ENCODE results near the gene HOXA5. TPM values are rescaled to one million over a fixed set of nuclear protein-coding genes. Genes with fewer than 3 reads are reported as not detected.

Gene HOXA5
- total RNA-seq, 4 donors from 2014 or later, result 3.6 to 8.2 (median 6.8) TPM

DNA sequence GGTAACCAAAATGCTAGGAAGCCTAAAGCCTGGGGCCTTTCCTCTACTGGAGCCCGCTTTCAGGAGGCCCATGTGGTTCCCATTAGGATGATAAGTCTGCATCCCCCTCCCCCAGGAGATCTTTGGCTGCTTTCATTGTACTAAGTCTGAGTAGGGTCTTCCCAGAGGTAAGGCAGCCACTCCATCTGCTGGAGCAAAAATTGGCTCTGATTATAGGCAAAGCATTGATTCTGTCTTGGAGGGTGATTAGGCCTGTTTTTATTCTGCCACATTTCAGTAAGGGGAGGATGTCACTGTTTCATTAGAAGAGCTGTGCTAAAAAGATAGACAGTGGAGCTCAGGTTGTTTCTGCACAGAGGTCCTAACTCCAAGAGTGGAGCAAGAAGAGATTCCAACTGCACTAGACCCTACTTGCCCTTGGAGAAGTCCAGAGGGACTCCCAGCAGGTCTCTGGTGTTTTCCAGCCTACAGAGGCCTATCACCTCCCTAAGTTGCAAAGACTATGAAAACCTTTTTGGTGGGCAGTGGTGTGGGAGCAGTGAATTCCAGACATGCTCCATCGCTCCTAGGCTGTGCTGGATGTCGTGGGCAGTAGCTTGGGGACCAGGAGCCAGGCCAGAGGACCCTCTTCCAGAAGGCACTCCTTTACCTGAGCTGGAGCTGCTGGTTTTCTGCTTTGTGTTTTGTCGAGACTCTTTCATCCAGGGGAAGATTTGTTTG, 33.9 kb downstream of the HOXA5 start:
- Histone ChIP-seq H3K27me3 (no peaks in the 10 kb centered on the region), H3K9me3 (no peaks in the 10 kb centered on the region), H3K4me3 (peak overlapping the region in 3 of 4 donors; percentile 44 to 91 (median 82)), H3K36me3 (no peaks in the 10 kb centered on the region), H3K27ac (peak overlapping the region; percentile 96 to 99 (median 99)), H3K4me1 (peaks cover 12 to 87% (median 53%) of the 10 kb centered on the region in 3 donors)
- 75% methylated on average over 4 of the region's 4 CpGs; no CpG with 5 or more reads in 1 of the 2 donors for WGBS, 2 donors
- intact Hi-C loops (cut with DNase I), result no loop called here
- DNase-seq, result no peak
- no peak for TF ChIP-seq POLR2A (IDR thresholded peaks at IDR 0.05)
- TF ChIP-seq, protein P1, sequence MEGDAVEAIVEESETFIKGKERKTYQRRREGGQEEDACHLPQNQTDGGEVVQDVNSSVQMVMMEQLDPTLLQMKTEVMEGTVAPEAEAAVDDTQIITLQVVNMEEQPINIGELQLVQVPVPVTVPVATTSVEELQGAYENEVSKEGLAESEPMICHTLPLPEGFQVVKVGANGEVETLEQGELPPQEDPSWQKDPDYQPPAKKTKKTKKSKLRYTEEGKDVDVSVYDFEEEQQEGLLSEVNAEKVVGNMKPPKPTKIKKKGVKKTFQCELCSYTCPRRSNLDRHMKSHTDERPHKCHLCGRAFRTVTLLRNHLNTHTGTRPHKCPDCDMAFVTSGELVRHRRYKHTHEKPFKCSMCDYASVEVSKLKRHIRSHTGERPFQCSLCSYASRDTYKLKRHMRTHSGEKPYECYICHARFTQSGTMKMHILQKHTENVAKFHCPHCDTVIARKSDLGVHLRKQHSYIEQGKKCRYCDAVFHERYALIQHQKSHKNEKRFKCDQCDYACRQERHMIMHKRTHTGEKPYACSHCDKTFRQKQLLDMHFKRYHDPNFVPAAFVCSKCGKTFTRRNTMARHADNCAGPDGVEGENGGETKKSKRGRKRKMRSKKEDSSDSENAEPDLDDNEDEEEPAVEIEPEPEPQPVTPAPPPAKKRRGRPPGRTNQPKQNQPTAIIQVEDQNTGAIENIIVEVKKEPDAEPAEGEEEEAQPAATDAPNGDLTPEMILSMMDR (IDR thresholded peaks at IDR 0.05), result no peak

DNA sequence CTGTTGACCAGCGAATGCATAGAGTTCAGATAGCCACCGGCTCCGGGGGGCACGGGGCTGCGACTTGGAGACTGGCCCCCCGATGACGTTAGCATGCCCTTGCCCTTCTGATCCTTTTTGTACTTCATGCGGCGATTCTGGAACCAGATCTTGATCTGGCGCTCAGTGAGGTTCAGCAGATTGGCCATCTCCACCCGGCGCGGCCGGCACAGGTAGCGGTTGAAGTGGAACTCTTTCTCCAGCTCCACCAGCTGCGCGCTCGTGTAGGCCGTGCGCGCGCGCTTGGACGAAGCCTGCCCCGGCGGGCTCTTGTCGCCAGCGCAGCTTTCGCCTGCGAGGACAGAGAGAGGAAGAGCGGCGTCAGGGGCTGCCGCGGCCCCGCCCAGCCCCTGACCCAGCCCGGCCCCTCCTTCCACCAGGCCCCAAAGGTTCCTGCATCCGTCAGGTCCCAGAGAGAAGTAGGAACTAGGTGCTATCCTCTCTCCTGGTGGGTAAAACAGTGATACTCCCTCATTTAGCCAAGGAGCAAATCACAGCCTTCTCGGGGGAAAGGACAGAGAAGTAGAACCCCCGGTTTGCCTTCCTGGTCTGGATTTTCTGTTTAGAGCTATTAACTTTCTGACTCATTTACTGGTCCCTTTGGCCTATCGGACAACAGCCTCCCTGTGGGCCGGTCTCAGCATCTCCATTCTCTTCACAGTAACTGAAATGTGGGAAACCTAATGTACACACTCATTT, 34.9 kb downstream of the HOXA5 start:
- Histone ChIP-seq H3K27me3 (peaks cover 0 to 4% (median 0%) of the 10 kb centered on the region in 4 donors), H3K4me3 (peak overlapping the region; percentile 26 to 97 (median 72))
- no peak for DNase-seq

DNA sequence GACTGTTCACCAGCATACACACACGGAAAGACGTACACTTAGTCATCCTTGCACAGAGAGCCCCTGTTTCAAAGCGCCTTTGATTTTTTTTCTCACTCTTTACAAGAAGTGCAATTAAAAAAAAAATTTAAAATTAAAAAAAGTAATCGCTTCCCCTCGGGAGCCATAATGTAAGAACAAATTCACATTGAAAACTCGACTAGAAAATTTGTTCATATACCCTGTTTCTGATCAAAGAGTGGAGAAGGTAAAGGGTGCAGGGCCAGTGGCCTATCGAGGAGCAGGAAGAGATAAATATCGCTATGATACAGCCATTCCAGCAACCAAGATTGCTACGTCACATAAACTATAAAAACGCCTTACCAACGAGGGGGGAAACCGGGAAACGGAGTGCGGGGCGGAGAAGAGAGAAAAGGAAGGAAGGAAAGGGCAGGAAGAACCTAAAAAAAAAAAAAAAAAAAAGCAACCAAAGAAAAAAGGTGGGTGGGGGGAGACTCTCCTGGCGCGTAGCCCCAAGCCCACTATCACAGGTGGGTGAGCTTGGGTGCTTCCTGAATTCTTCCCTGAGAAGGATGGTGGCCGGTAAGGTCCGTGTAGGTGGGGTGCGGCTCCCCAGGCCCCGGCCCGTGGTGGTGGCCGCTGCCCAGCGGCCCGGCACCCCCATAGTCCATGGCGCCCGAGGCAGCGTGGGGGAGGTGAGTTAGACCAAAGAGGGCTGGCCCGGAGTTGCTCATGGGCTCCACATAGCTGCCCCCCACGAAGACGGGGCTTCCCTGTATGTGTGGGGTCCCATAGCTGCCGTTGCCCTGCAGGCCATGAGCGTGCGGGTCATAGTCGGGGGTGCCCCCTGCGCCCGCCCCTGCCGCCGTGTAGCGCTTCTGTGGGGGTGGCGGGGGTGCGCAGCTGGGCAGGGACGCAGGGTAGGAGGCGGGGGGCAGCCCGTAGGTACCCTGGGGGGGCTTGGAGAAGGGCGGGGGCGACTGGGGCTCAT, 35.8 kb downstream of the HOXA5 start:
- WGBS, 2 donors, result 20 to 26% methylated on average over 19 of the region's 47 CpGs
- intact Hi-C loops (cut with DNase I), result no loop called here
- H3K4me3 ChIP-seq, result peak overlapping the region; percentile 26 to 97 (median 72)
- TF ChIP-seq, protein P1 (IDR thresholded peaks at IDR 0.05), result no peak
- TF ChIP-seq POLR2A (IDR thresholded peaks at IDR 0.05), result no peak
- H3K36me3 ChIP-seq, result no peaks in the 10 kb centered on the region
- no peak for DNase-seq
- peaks cover 0 to 11% (median 0%) of the 10 kb centered on the region in 4 donors for H3K27me3 ChIP-seq
- peaks cover 21 to 100% (median 58%) of the 10 kb centered on the region in 3 donors for H3K4me1 ChIP-seq
- H3K27ac ChIP-seq, result peak overlapping the region; percentile 96 to 99 (median 99)
- no peaks in the 10 kb centered on the region for H3K9me3 ChIP-seq

More for the DNA sequence above, 34.9 kb downstream of the HOXA5 start:
- WGBS, 2 donors, result 22 to 57% methylated on average over 7 to 12 of the region's 41 CpGs
- TF ChIP-seq, protein P1 (IDR thresholded peaks at IDR 0.05), result peak in 2 of 6 experiments; percentile 28 to 31
- peak in 2 of 4 donors; percentile 75 to 86 for TF ChIP-seq POLR2A (IDR thresholded peaks at IDR 0.05)
- Histone ChIP-seq H3K27ac (peak overlapping the region; percentile 96 to 99 (median 99)), H3K9me3 (no peaks in the 10 kb centered on the region), H3K36me3 (no peaks in the 10 kb centered on the region), H3K4me1 (peaks cover 21 to 97% (median 54%) of the 10 kb centered on the region in 3 donors)
- intact Hi-C loops (cut with DNase I), result no loop called here

DNA sequence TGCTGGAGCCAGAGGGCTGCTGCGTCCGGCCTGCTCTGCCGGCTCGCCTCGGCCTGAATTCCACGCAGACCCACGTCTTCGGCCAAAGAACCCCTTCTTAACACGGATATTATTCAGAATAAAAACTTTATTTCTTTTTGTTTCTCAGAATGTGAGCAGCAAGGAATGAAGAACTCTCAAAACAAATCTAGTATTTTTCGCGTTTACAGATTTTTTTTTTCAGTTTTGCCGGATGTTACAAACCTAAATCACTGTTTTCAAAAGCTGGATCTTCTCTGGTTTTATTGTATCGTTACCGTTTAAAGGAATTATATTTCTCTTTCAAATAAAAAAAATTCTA, 36.6 kb downstream of the HOXA5 start:
- H3K27ac ChIP-seq, result peak overlapping the region; percentile 96 to 99 (median 99)
- intact Hi-C loops (cut with DNase I), result no loop called here

More for the DNA sequence above, 36.6 kb downstream of the HOXA5 start:
- no peak for TF ChIP-seq POLR2A (IDR thresholded peaks at IDR 0.05)
- TF ChIP-seq, protein P1 (IDR thresholded peaks at IDR 0.05), result no peak
- Histone ChIP-seq H3K27me3 (peaks cover 0 to 11% (median 0%) of the 10 kb centered on the region in 4 donors), H3K4me3 (peak overlapping the region; percentile 18 to 97 (median 72)), H3K9me3 (no peaks in the 10 kb centered on the region), H3K4me1 (peaks cover 21 to 98% (median 53%) of the 10 kb centered on the region in 3 donors), H3K36me3 (no peaks in the 10 kb centered on the region)
- DNase-seq, result no peak
- 18 to 21% methylated on average over 14 of the region's 14 CpGs for WGBS, 2 donors
